SH-SY5Y (cell line): Measurements from ENCODE around the gene SLC7A5.

Source experiments
- GATA2 ChIP-seq: IDR thresholded peaks from 2 replicates; pipeline ENCODE4 v1.6.1; 2011; ENCODE audit warnings: mild to moderate bottlenecking, low read depth, low read length
- GATA3 ChIP-seq: IDR thresholded peaks from 2 replicates; pipeline ENCODE4 v1.6.1; 2011; ENCODE audit warnings: low read depth, mild to moderate bottlenecking, low read length, moderate library complexity

DNA sequence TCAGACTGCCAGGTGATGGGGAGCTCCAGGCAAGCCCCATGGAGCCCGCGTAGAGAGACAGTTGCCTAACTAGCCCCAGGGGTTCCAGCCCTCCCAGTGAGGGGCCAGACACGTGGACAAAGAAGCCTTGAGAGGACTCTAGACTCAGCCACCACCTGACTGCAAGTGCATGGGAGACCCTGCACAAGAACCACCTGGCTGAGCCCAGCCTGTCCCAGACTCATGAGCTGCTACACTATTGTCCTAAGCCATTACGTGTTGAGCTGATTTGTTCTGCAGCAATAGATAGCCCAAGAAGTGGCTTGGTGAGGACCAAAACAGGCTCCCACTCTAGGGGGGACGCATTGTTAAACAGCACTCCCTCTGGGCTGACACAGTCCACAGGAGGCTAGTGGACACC, 65.9 kb downstream of the SLC7A5 start:
- TF ChIP-seq GATA3 (no peak), GATA2 (no peak)
